ENCODE measurements around the gene PRCP. TPM values are rescaled to one million over a fixed set of nuclear protein-coding genes. Genes with fewer than 3 reads are reported as not detected.

PRCP gene
- total RNA-seq, 1 experiment from 2014 or later, result 22.7 TPM

- CTCF ChIA-PET, result no interaction called here
Measured at GRCh38 chr11:82909015-82909640, 8.9 kb upstream of the PRCP start.

GRCh38 chr11:82908311-82908710 is 8.1 kb upstream of the PRCP start:
- DNase-seq, result no peak
- Mint-ChIP-seq H3K4me3 (ENCODE audit: low read depth, unreplicated experiment) (no peak overlapping the region), H3K27me3 (ENCODE audit: unreplicated experiment) (no peaks in the 10 kb centered on the region), H3K4me1 (ENCODE audit: low read depth, unreplicated experiment) (peaks cover 4% of the 10 kb centered on the region), H3K9me3 (ENCODE audit: low read depth, unreplicated experiment) (no peaks in the 10 kb centered on the region), H3K36me3 (ENCODE audit: insufficient read depth, unreplicated experiment) (no peaks in the 10 kb centered on the region), H3K27ac (ENCODE audit: unreplicated experiment) (no peak overlapping the region)
- CTCF ChIA-PET, result interaction anchor here (0.6 kb wide), 1 partner anchor 252 kb away, joined by 7 read pairs; no protein-coding TSS in a partner anchor
- no peak for TF ChIP-seq CTCF (IDR thresholded peaks at IDR 0.05; ENCODE audit: unreplicated experiment)
- intact Hi-C loops (cut with micrococcal nuclease; ENCODE audit: unreplicated experiment), result loop anchor here (5.0 to 10.0 kb wide), 3 partner anchors 164 to 909 kb away; partner anchors contain the start of genes PCF11 and RAB30
- no TSS peak for BruUV-seq (replicated peaks)

More at GRCh38 chr11:82909015-82909640, 8.9 kb upstream of the PRCP start:
- no peak overlapping the region for H3K4me3 Mint-ChIP-seq (ENCODE audit: low read depth, unreplicated experiment)
- BruUV-seq (replicated peaks), result no TSS peak
- intact Hi-C loops (cut with micrococcal nuclease; ENCODE audit: unreplicated experiment), result loop anchor here (5.0 to 10.0 kb wide), 3 partner anchors 163 to 908 kb away; partner anchors contain the start of genes PCF11 and RAB30
- no peaks in the 10 kb centered on the region for H3K9me3 Mint-ChIP-seq (ENCODE audit: low read depth, unreplicated experiment)
- no peaks in the 10 kb centered on the region for H3K36me3 Mint-ChIP-seq (ENCODE audit: insufficient read depth, unreplicated experiment)
- no peak overlapping the region for H3K27ac Mint-ChIP-seq (ENCODE audit: unreplicated experiment)
- H3K4me1 Mint-ChIP-seq (ENCODE audit: low read depth, unreplicated experiment), result no peaks in the 10 kb centered on the region
- H3K27me3 Mint-ChIP-seq (ENCODE audit: unreplicated experiment), result no peaks in the 10 kb centered on the region
- no peak for DNase-seq
- no peak for TF ChIP-seq CTCF (IDR thresholded peaks at IDR 0.05; ENCODE audit: unreplicated experiment)

- no peak for DNase-seq
- TF ChIP-seq CTCF (IDR thresholded peaks at IDR 0.05; ENCODE audit: unreplicated experiment), result no peak
- Mint-ChIP-seq H3K9me3 (ENCODE audit: low read depth, unreplicated experiment) (no peaks in the 10 kb centered on the region), H3K27ac (ENCODE audit: unreplicated experiment) (no peak overlapping the region), H3K36me3 (ENCODE audit: insufficient read depth, unreplicated experiment) (peaks cover 2% of the 10 kb centered on the region), H3K4me1 (ENCODE audit: low read depth, unreplicated experiment) (peaks cover 13% of the 10 kb centered on the region), H3K27me3 (ENCODE audit: unreplicated experiment) (no peaks in the 10 kb centered on the region), H3K4me3 (ENCODE audit: low read depth, unreplicated experiment) (no peak overlapping the region)
- BruUV-seq (replicated peaks), result no TSS peak
- CTCF ChIA-PET, result no interaction called here
- intact Hi-C loops (cut with micrococcal nuclease; ENCODE audit: unreplicated experiment), result loop anchor here (2.0 to 10.0 kb wide), 4 partner anchors 165 to 910 kb away; partner anchors contain the start of genes PCF11 and RAB30
Measured at GRCh38 chr11:82907371-82907770, 7.1 kb upstream of the PRCP start.

GRCh38 chr11:82906931-82907330 is 6.7 kb upstream of the PRCP start:
- CTCF ChIA-PET, result no interaction called here
- Mint-ChIP-seq H3K9me3 (ENCODE audit: low read depth, unreplicated experiment) (no peaks in the 10 kb centered on the region), H3K27ac (ENCODE audit: unreplicated experiment) (no peak overlapping the region), H3K4me3 (ENCODE audit: low read depth, unreplicated experiment) (no peak overlapping the region), H3K4me1 (ENCODE audit: low read depth, unreplicated experiment) (peaks cover 16% of the 10 kb centered on the region), H3K27me3 (ENCODE audit: unreplicated experiment) (no peaks in the 10 kb centered on the region), H3K36me3 (ENCODE audit: insufficient read depth, unreplicated experiment) (peaks cover 7% of the 10 kb centered on the region)
- TF ChIP-seq CTCF (IDR thresholded peaks at IDR 0.05; ENCODE audit: unreplicated experiment), result no peak
- BruUV-seq (replicated peaks), result no TSS peak
- DNase-seq, result no peak
- intact Hi-C loops (cut with micrococcal nuclease; ENCODE audit: unreplicated experiment), result loop anchor here (2.0 to 10.0 kb wide), 4 partner anchors 165 to 910 kb away; partner anchors contain the start of genes PCF11 and RAB30
